K562 (cell line): ENCODE results near the gene HMGCL. TPM values are rescaled to one million over a fixed set of nuclear protein-coding genes. Genes with fewer than 3 reads are reported as not detected.

Experiments used
- ATAC-seq: fragments of 200-7000 bp; cut with Tn5 transposase; 3 replicates; pipeline ENCODE4 v1.9.1; 2020; ENCODE audit warnings: moderate library complexity
- BruUV-seq: library from RNA; stranded (reverse); fragments of 400-500 nt; replicated peaks from 2 replicates; lab custom pipeline; 2021; lab: Mats Ljungman, UMichigan
- CTCF ChIA-PET: fragments of 300-600 bp; formaldehyde crosslinking; extraction: SDS; loops from one replicate; lab custom pipeline; 2021; ENCODE audit warnings: low intra/inter-chr PET ratio; lab: Yijun Ruan, JAX
- POLR2A ChIA-PET: fragments of 300-600, 350-650 bp; sonication (Branson Sonifier 250); formaldehyde crosslinking; extraction: SDS; loops from one replicate; lab custom pipeline; 2021; ENCODE audit warnings: antibody characterized with exemption, inconsistent platforms; lab: Yijun Ruan, JAX
- DNase-seq, 4 experiments: peaks; one replicate each; pipeline versions ENCODE4 v3.0.0 to v3.0.0-alpha.2; 2011 to 2018; ENCODE audit warnings: low spot score in 3 of 4, mixed read lengths in 3 of 4; ENCODE audit errors: extremely low read depth in 1 of 4
- FAIRE-seq: peaks from 2 replicates; lab custom pipeline; 2011; peaks lifted over from hg19 to GRCh38; lab: Jason Lieb, UNC
- H2AFZ ChIP-seq: 2 replicates; pipeline ENCODE4 v1.6.0; 2011; ENCODE audit warnings: low read depth, low read length, control low read depth, inconsistent platforms
- H3K27ac ChIP-seq: fragments of 200-600 bp; 3 replicates; pipeline ENCODE4 v1.8.0; 2011; ENCODE audit warnings: low read depth, mild to moderate bottlenecking, control low read depth, inconsistent platforms, low read length, moderate library complexity, mixed read lengths; ENCODE audit errors: extremely low read depth
- H3K27me3 ChIP-seq, 2 experiments: fragments of 300-600 bp in 1 of 2; 2 replicates in 1 of 2; 3 replicates in 1 of 2; pipeline versions ENCODE4 v1.6.0 to v1.8.0; 2011; ENCODE audit warnings: inconsistent platforms in 2 of 2, low read length in 2 of 2, mild to moderate bottlenecking in 1 of 2, mixed read lengths in 1 of 2, moderate library complexity in 1 of 2; ENCODE audit not compliant: control insufficient read depth in 2 of 2, insufficient read depth in 2 of 2
- H3K36me3 ChIP-seq: fragments of 300-600 bp; 3 replicates; pipeline ENCODE4 v1.8.0; 2011; ENCODE audit warnings: mild to moderate bottlenecking, low read length, inconsistent platforms; ENCODE audit not compliant: control insufficient read depth, insufficient read depth
- H3K4me1 ChIP-seq, 2 experiments: fragments of 200-600 bp in 1 of 2; replicated peaks in 1 of 2; 2 replicates in 1 of 2; 3 replicates in 1 of 2; pipeline versions ENCODE4 v1.5.1 to v1.8.0; 2011; ENCODE audit warnings: inconsistent platforms in 2 of 2, low read length in 2 of 2, mild to moderate bottlenecking in 1 of 2, mixed read lengths in 1 of 2, moderate library complexity in 1 of 2; ENCODE audit not compliant: control insufficient read depth in 2 of 2, insufficient read depth in 2 of 2
- H3K4me2 ChIP-seq: 2 replicates; pipeline ENCODE4 v1.6.1; 2011; ENCODE audit warnings: low read length, control low read depth, inconsistent platforms, mixed read lengths; ENCODE audit not compliant: insufficient read depth
- H3K4me3 ChIP-seq: fragments of 200-600 bp; sonication (generic), shearing (Covaris generic); 2 replicates; pipeline ENCODE4 v1.5.1; 2016; ENCODE audit warnings: control low read depth, inconsistent platforms
- H3K79me2 ChIP-seq: fragments of 200-600 bp; 3 replicates; pipeline ENCODE4 v1.8.0; 2011; ENCODE audit warnings: low read length, inconsistent platforms; ENCODE audit not compliant: control insufficient read depth, insufficient read depth
- H3K9ac ChIP-seq, 2 experiments: 2 replicates each; pipeline versions ENCODE4 v1.6.0 to v1.6.1; 2011; ENCODE audit warnings: low read depth in 2 of 2, low read length in 2 of 2, control low read depth in 1 of 2, inconsistent platforms in 1 of 2, mild to moderate bottlenecking in 1 of 2, mixed read lengths in 1 of 2; ENCODE audit not compliant: insufficient read depth in 1 of 2
- H3K9me1 ChIP-seq: one replicate; pipeline ENCODE4 v1.6.0; 2011; ENCODE audit warnings: inconsistent platforms, mild to moderate bottlenecking, low read length, moderate library complexity; ENCODE audit not compliant: control insufficient read depth, insufficient read depth
- H3K9me3 ChIP-seq: replicated peaks from 2 replicates; pipeline ENCODE4 v1.5.1; 2011; ENCODE audit warnings: low read depth, low read length, inconsistent platforms; ENCODE audit not compliant: control insufficient read depth, insufficient read depth
- H4K20me1 ChIP-seq: replicated peaks from 2 replicates; pipeline ENCODE4 v1.6.1; 2011; ENCODE audit warnings: low read length, inconsistent platforms, mixed read lengths; ENCODE audit not compliant: control insufficient read depth, insufficient read depth
- POLR2AphosphoS2 ChIP-seq: IDR thresholded peaks from 2 replicates; pipeline ENCODE4 v1.6.1; 2012; ENCODE audit warnings: low read length, improper control_type of control experiment
- POLR2B ChIP-seq: fragments of 450-650 bp; IDR thresholded peaks from 2 replicates; pipeline ENCODE4 v1.6.1; 2018; ENCODE audit warnings: low read depth; ENCODE audit not compliant: partially characterized antibody
- POLR2G ChIP-seq: fragments of 200-400 bp; formaldehyde crosslinking; IDR thresholded peaks from 2 replicates; pipeline ENCODE4 v1.6.1; 2017; ENCODE audit warnings: low read depth, mild to moderate bottlenecking, antibody characterized with exemption, low read length, moderate library complexity
- SUPT5H ChIP-seq: fragments of 450-650 bp; IDR thresholded peaks from 2 replicates; pipeline ENCODE4 v1.6.1; 2016
- TFAP4 ChIP-seq: sonication (generic); formaldehyde crosslinking; IDR thresholded peaks from 2 replicates; pipeline ENCODE4 v1.8.0; 2022; ENCODE audit warnings: missing genetic modification reagents, mild to moderate bottlenecking, moderate library complexity, borderline replicate concordance
- WGBS: fragments of 100-300 bp; shearing (Covaris generic); methylation state at CpG from one replicate; pipeline ENCODE4 v1.1.6; 2016; ENCODE audit warnings: low coverage, mixed read lengths; ENCODE audit not compliant: insufficient coverage; ENCODE audit errors: missing lambda C conversion rate; 5-methylcytosine and 5-hydroxymethylcytosine counted together
- in situ Hi-C: fragments of 300-500 bp; cut with MboI; formaldehyde crosslinking; loops from 4 replicates; pipeline ENCODE4 v1.15.0; 2018; ENCODE audit warnings: inconsistent platforms, mixed read lengths
- intact Hi-C: fragments of 100-400 bp; cut with micrococcal nuclease; formaldehyde crosslinking; loops from 2 replicates; pipeline ENCODE4 v1.14.2; 2022
- polyA plus RNA-seq, 8 experiments: library from polyadenylated mRNA; depleted of rRNA in 4 of 8; stranded (reverse) in 5 of 8; unstranded in 3 of 8; fragments of >200 nt; fragmentation: Nextera tagmentation in 2 of 8; fragmentation: Illumina TruSeq in 1 of 8; extraction: Ambion mirVana in 2 of 8; extraction: Trizol in 1 of 8; gene quantifications; 2 replicates each; pipeline versions ENCODE4 v1.2.1 to v1.2.3, GENCODE V29; 2011 to 2014; ENCODE audit warnings: inconsistent platforms in 1 of 8, missing spikeins in 1 of 8
- total RNA-seq, 7 experiments: library from RNA; depleted of rRNA in 6 of 7; stranded (reverse); fragments of >200 nt in 6 of 7; fragmentation: Illumina TruSeq in 2 of 7; extraction: Trizol in 2 of 7; gene quantifications; 2 replicates each; pipeline versions ENCODE4 v1.2.1 to v1.2.3, GENCODE V29; 2011 to 2021; ENCODE audit warnings: low replicate concordance in 1 of 7

The HMGCL gene
- total and polyA plus RNA-seq, 9 of the 15 experiments (the other 6 are each of a cell fraction or from before 2014, with no cell fraction given), result 18.0 to 82.2 (median 24.2) TPM

- Histone ChIP-seq H3K36me3 (peaks cover 61% of the 10 kb centered on the region), H2AFZ (no peak overlapping the region), H3K27ac (no peak overlapping the region), H3K4me2 (no peak overlapping the region), H3K4me1 (peaks cover 34 to 60% of the 10 kb centered on the region in 2 experiments), H3K27me3 (no peaks in the 10 kb centered on the region), H3K9me3 (no peaks in the 10 kb centered on the region), H3K4me3 (no peak overlapping the region), H3K79me2 (peaks cover 34% of the 10 kb centered on the region), H3K9ac (peak overlapping the region in 1 of 2 experiments; percentile 92; a peak in 2 of 4 replicates), H3K9me1 (peaks cover 5% of the 10 kb centered on the region), H4K20me1 (peaks cover 3% of the 10 kb centered on the region; the same call in 1 of the 2 replicates)
- CTCF ChIA-PET, result no interaction called here
- ATAC-seq (no peak), DNase-seq (no peak), FAIRE-seq (no peak)
- no TSS peak for BruUV-seq
- POLR2A ChIA-PET, result interaction anchor here (0.6 to 10.2 kb wide), 8 partner anchors 7 to 255 kb away, joined by 3 to 197 read pairs (median 4); partner anchors contain the start of genes GALE and PITHD1
- peak; percentile 44 for TF ChIP-seq POLR2B
- TF ChIP-seq SUPT5H, result no peak; the same call in 1 of the 2 replicates
- TF ChIP-seq TFAP4, result no peak
- TF ChIP-seq POLR2AphosphoS2, result peak; percentile 17; the same call in 1 of the 2 replicates
- TF ChIP-seq POLR2G, result peak; percentile 66
- intact Hi-C loops, result no loop called here
- 84% methylated on average over 15 of the region's 21 CpGs for WGBS
- in situ Hi-C loops, result no loop called here
Measured at GRCh38 chr1:23793861-23794731, 31.1 kb downstream of the HMGCL start.
